SK-N-SH (cell line): Measurements from ENCODE around the gene IL17REL. TPM values are rescaled to one million over a fixed set of nuclear protein-coding genes. Genes with fewer than 3 reads are reported as not detected.

ENCODE experiments used
- CTCF ChIA-PET: fragments of 300-600, 350-600 bp; formaldehyde crosslinking; extraction: SDS; loops from one replicate; lab custom pipeline; 2021; lab: Yijun Ruan, JAX
- POLR2A ChIA-PET: fragments of 350-600 bp; sonication (Branson Sonifier 250); formaldehyde crosslinking; extraction: SDS; loops from one replicate; lab custom pipeline; 2020; ENCODE audit warnings: antibody characterized with exemption, inconsistent platforms; lab: Yijun Ruan, JAX
- DNase-seq: peaks from one replicate; pipeline ENCODE4 v3.0.0; 2012
- H2AFZ ChIP-seq: fragments of 200-600 bp; sonication (generic); 2 replicates; pipeline ENCODE4 v1.8.1; 2016; ENCODE audit warnings: antibody characterized with exemption, mild to moderate bottlenecking, low read depth
- H3F3A ChIP-seq: fragments of 200-600 bp; sonication (generic); replicated peaks from 2 replicates; pipeline ENCODE3; 2016; ENCODE audit warnings: antibody characterized with exemption, mild to moderate bottlenecking; ENCODE audit not compliant: insufficient read depth
- H3K27ac ChIP-seq, 2 experiments: fragments of 200-500 bp in 1 of 2; fragments of 200-600 bp in 1 of 2; sonication (Bioruptor generic) in 1 of 2; sonication (generic), shearing (Covaris generic) in 1 of 2; 2 replicates each; pipeline versions ENCODE4 v1.5.1 to v1.6.1; 2014 to 2016; ENCODE audit warnings: low read depth in 2 of 2, inconsistent platforms in 1 of 2, low read length in 1 of 2, mild to moderate bottlenecking in 1 of 2, mixed read lengths in 1 of 2
- H3K27me3 ChIP-seq: fragments of 200-600 bp; sonication (generic), shearing (Covaris generic); 2 replicates; pipeline ENCODE4 v1.6.1; 2016; ENCODE audit warnings: mixed run types; ENCODE audit not compliant: insufficient read depth
- H3K36me3 ChIP-seq, 2 experiments: fragments of 200-500 bp in 1 of 2; fragments of 200-600 bp in 1 of 2; sonication (Bioruptor generic) in 1 of 2; sonication (generic) in 1 of 2; replicated peaks in 1 of 2; 2 replicates each; pipeline versions ENCODE3 to v1.5.1; 2014 to 2016; ENCODE audit warnings: low read length in 1 of 2, mild to moderate bottlenecking in 1 of 2; ENCODE audit not compliant: insufficient read depth in 2 of 2, control insufficient read depth in 1 of 2
- H3K4me1 ChIP-seq, 2 experiments: fragments of 200-500 bp in 1 of 2; fragments of 200-600 bp in 1 of 2; sonication (Bioruptor generic) in 1 of 2; sonication (generic), shearing (Covaris generic) in 1 of 2; 2 replicates each; pipeline versions ENCODE4 v1.5.1 to v1.6.1; 2014 to 2016; ENCODE audit warnings: low read depth in 1 of 2, low read length in 1 of 2, mixed run types in 1 of 2; ENCODE audit not compliant: insufficient read depth in 2 of 2, control insufficient read depth in 1 of 2
- H3K4me2 ChIP-seq: fragments of 200-600 bp; sonication (generic), shearing (Covaris generic); 2 replicates; pipeline ENCODE4 v1.6.1; 2017; ENCODE audit warnings: mixed run types
- H3K4me3 ChIP-seq, 2 experiments: fragments of 200-500 bp in 1 of 2; fragments of 200-600 bp in 1 of 2; sonication (Bioruptor generic) in 1 of 2; sonication (generic), shearing (Covaris generic) in 1 of 2; 2 replicates each; pipeline versions ENCODE4 v1.5.1 to v1.8.1; 2014 to 2016; ENCODE audit warnings: low read depth in 2 of 2, inconsistent platforms in 1 of 2, low read length in 1 of 2, mild to moderate bottlenecking in 1 of 2, mixed read lengths in 1 of 2, moderate library complexity in 1 of 2
- H3K79me2 ChIP-seq: fragments of 200-600 bp; sonication (generic); 2 replicates; pipeline ENCODE4 v1.8.1; 2017; ENCODE audit warnings: mild to moderate bottlenecking; ENCODE audit not compliant: insufficient read depth
- H3K9ac ChIP-seq: fragments of 200-600 bp; sonication (generic); 2 replicates; pipeline ENCODE4 v1.6.1; 2017; ENCODE audit warnings: mixed run types
- H3K9me2 ChIP-seq: fragments of 200-600 bp; sonication (generic); 2 replicates; pipeline ENCODE4 v1.6.1; 2017; ENCODE audit warnings: mixed run types
- H3K9me3 ChIP-seq: fragments of 200-600 bp; sonication (generic); 2 replicates; pipeline ENCODE4 v1.6.1; 2017; ENCODE audit warnings: mixed run types, mild to moderate bottlenecking, moderate library complexity
- H4K20me1 ChIP-seq: fragments of 200-600 bp; sonication (generic); 2 replicates; pipeline ENCODE4 v1.6.1; 2017; ENCODE audit warnings: mild to moderate bottlenecking, mixed run types; ENCODE audit not compliant: insufficient read depth
- EZH2phosphoT487 ChIP-seq: fragments of 200-600 bp; sonication (generic); IDR thresholded peaks from 2 replicates; pipeline ENCODE4 v1.6.1; 2017; ENCODE audit warnings: low read depth, mixed run types, mild to moderate bottlenecking, antibody characterized with exemption, moderate library complexity, borderline replicate concordance
- FOXJ3 ChIP-seq: sonication (generic); formaldehyde crosslinking; IDR thresholded peaks from 2 replicates; pipeline ENCODE4 v1.5.1; 2020; ENCODE audit warnings: mild to moderate bottlenecking, missing genetic modification reagents
- GABPA ChIP-seq: IDR thresholded peaks from 2 replicates; pipeline ENCODE4 v1.4.0; 2012; ENCODE audit warnings: low read depth, mild to moderate bottlenecking
- MXI1 ChIP-seq: IDR thresholded peaks from 2 replicates; pipeline ENCODE4 v1.6.1; 2012; ENCODE audit warnings: mild to moderate bottlenecking, low read depth, low read length, improper control_type of control experiment
- NFIC ChIP-seq: IDR thresholded peaks from 2 replicates; pipeline ENCODE4 v1.4.0; 2012; ENCODE audit warnings: borderline replicate concordance
- REST ChIP-seq: IDR thresholded peaks from 2 replicates; pipeline ENCODE4 v1.6.1; 2012; ENCODE audit warnings: mild to moderate bottlenecking, low read depth, low read length, moderate library complexity
- RFX5 ChIP-seq: IDR thresholded peaks from 2 replicates; pipeline ENCODE4 v1.6.1; 2012; ENCODE audit warnings: mild to moderate bottlenecking, improper control_type of control experiment, low read length
- RXRA ChIP-seq: IDR thresholded peaks from 2 replicates; pipeline ENCODE4 v1.4.0; 2012; ENCODE audit warnings: low read depth, mild to moderate bottlenecking, borderline replicate concordance
- SIN3A ChIP-seq: IDR thresholded peaks from 2 replicates; pipeline ENCODE4 v1.6.1; 2012; ENCODE audit warnings: low read depth, mild to moderate bottlenecking, low read length, moderate library complexity, borderline replicate concordance
- TAF1 ChIP-seq: IDR thresholded peaks from 2 replicates; pipeline ENCODE4 v1.6.1; 2012; ENCODE audit warnings: low read depth, mild to moderate bottlenecking, low read length, moderate library complexity, borderline replicate concordance
- USF1 ChIP-seq: IDR thresholded peaks from 2 replicates; pipeline ENCODE4 v1.4.0; 2012; ENCODE audit warnings: low read depth, borderline replicate concordance
- YY1 ChIP-seq: IDR thresholded peaks from 2 replicates; pipeline ENCODE4 v1.4.0; 2012; ENCODE audit warnings: low read depth, mild to moderate bottlenecking
- WGBS: methylation state at CpG from one replicate; pipeline ENCODE4 v1.1.6; 2017; ENCODE audit warnings: low lambda C conversion rate; 5-methylcytosine and 5-hydroxymethylcytosine counted together
- polyA plus RNA-seq, 3 experiments: library from polyadenylated mRNA; depleted of rRNA; stranded (reverse); fragments of >200 nt; gene quantifications; 2 replicates each; pipeline ENCODE4 v1.2.3, GENCODE V29; 2012
- TF ChIP-seq, protein P1 (sequence below): fragments of 200-600 bp; sonication (generic); IDR thresholded peaks from 2 replicates; pipeline ENCODE4 v1.6.1; 2017; ENCODE audit warnings: antibody characterized with exemption, mild to moderate bottlenecking, moderate library complexity

The IL17REL gene
- polyA plus RNA-seq, 1 of the 3 experiments (the other 2 are of a cell fraction): not detected

- TF ChIP-seq RXRA (no peak), SIN3A (no peak), NFIC (no peak), YY1 (no peak), FOXJ3 (CRISPR knock-in tag) (no peak), GABPA (no peak), REST (no peak), MXI1 (no peak), TAF1 (no peak), RFX5 (no peak), USF1 (no peak), EZH2phosphoT487 (no peak)
- TF ChIP-seq, protein P1, sequence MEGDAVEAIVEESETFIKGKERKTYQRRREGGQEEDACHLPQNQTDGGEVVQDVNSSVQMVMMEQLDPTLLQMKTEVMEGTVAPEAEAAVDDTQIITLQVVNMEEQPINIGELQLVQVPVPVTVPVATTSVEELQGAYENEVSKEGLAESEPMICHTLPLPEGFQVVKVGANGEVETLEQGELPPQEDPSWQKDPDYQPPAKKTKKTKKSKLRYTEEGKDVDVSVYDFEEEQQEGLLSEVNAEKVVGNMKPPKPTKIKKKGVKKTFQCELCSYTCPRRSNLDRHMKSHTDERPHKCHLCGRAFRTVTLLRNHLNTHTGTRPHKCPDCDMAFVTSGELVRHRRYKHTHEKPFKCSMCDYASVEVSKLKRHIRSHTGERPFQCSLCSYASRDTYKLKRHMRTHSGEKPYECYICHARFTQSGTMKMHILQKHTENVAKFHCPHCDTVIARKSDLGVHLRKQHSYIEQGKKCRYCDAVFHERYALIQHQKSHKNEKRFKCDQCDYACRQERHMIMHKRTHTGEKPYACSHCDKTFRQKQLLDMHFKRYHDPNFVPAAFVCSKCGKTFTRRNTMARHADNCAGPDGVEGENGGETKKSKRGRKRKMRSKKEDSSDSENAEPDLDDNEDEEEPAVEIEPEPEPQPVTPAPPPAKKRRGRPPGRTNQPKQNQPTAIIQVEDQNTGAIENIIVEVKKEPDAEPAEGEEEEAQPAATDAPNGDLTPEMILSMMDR: no peak
- ChIA-PET POLR2A (no interaction called here), CTCF (interaction anchor here (0.7 to 2.4 kb wide), 4 partner anchors 28 to 128 kb away, joined by 3 to 15 read pairs (median 4); no protein-coding TSS in a partner anchor)
- no peak within 1 kb of the TSS for H3K4me2 ChIP-seq
- no peaks in the 10 kb centered on the region for H3K9me2 ChIP-seq
- H3K9ac ChIP-seq: no peak within 1 kb of the TSS
- H3K27me3 ChIP-seq: peaks cover 15% of the 10 kb centered on the region
- 83% methylated on average over 1 of the region's 102 CpGs for WGBS
- peak; percentile 68 for DNase-seq
- H3K79me2 ChIP-seq: no peaks in the 10 kb centered on the region
- H3K9me3 ChIP-seq: no peaks in the 10 kb centered on the region
- H3K4me1 ChIP-seq: no peaks in the 10 kb centered on the region; a peak in 1 of 4 replicates
- H3K27ac ChIP-seq: no peak within 1 kb of the TSS
- no peaks in the 10 kb centered on the region for H3F3A ChIP-seq
- no peaks in the 10 kb centered on the region for H3K36me3 ChIP-seq
- H4K20me1 ChIP-seq: no peaks in the 10 kb centered on the region
- no peak within 1 kb of the TSS for H2AFZ ChIP-seq
- no peak within 1 kb of the TSS; a peak in 1 of 4 replicates for H3K4me3 ChIP-seq
These were observed 45.7 kb upstream of the IL17REL start, which contains the start of gene TTLL8 for GRCh38 chr22:50058061-50058905. TTLL8 (minus strand) TSS chr22:50058298.
